Osteoblast (primary cell): ENCODE data around the gene SLIT3. TPM values are rescaled to one million over a fixed set of nuclear protein-coding genes. Genes with fewer than 3 reads are reported as not detected.
"Not testable (repeated sequence)": the region's sequence is repeated elsewhere in the genome, so short reads cannot be mapped to it uniquely, and the experiment has no call there.

Experiments
- DNase-seq: peaks from one replicate; pipeline ENCODE4 v3.0.0; 2011; ENCODE audit warnings: low spot score, mixed read lengths; ENCODE audit not compliant: insufficient read length; ENCODE audit errors: missing footprints
- H2AFZ ChIP-seq: 2 replicates; pipeline ENCODE4 v1.6.0; 2011; ENCODE audit warnings: mild to moderate bottlenecking, low read length
- H3K27ac ChIP-seq: 2 replicates; pipeline ENCODE4 v1.5.1; 2011; ENCODE audit warnings: mild to moderate bottlenecking, low read depth, low read length, moderate library complexity
- H3K27me3 ChIP-seq: 2 replicates; pipeline ENCODE4 v1.6.0; 2012; ENCODE audit warnings: mild to moderate bottlenecking, control low read depth, inconsistent platforms, low read length, moderate library complexity; ENCODE audit not compliant: insufficient read depth
- H3K36me3 ChIP-seq: 2 replicates; pipeline ENCODE4 v1.5.1; 2011; ENCODE audit warnings: mild to moderate bottlenecking, low read length, control low read depth, moderate library complexity; ENCODE audit not compliant: insufficient read depth
- H3K4me1 ChIP-seq: 2 replicates; pipeline ENCODE4 v1.5.1; 2011; ENCODE audit warnings: mild to moderate bottlenecking, low read length, control low read depth, moderate library complexity; ENCODE audit not compliant: insufficient read depth
- H3K4me2 ChIP-seq: 2 replicates; pipeline ENCODE4 v1.6.0; 2011; ENCODE audit warnings: mild to moderate bottlenecking, low read length; ENCODE audit not compliant: insufficient read depth
- H3K4me3 ChIP-seq: fragments of 200-600 bp; sonication (generic); 3 replicates; pipeline ENCODE4 v1.5.1; 2012; ENCODE audit warnings: mild to moderate bottlenecking, low read length, inconsistent platforms; ENCODE audit not compliant: insufficient read depth
- H3K79me2 ChIP-seq: 2 replicates; pipeline ENCODE4 v1.6.0; 2012; ENCODE audit warnings: mild to moderate bottlenecking, low read length, control low read depth, inconsistent platforms; ENCODE audit not compliant: insufficient read depth
- H3K9me3 ChIP-seq: 2 replicates; pipeline ENCODE4 v1.5.1; 2011; ENCODE audit warnings: low read depth, low read length, control low read depth
- H4K20me1 ChIP-seq: 2 replicates; pipeline ENCODE4 v1.6.0; 2012; ENCODE audit warnings: mild to moderate bottlenecking, low read length, control low read depth; ENCODE audit not compliant: insufficient read depth
- CTCF ChIP-seq: IDR thresholded peaks from 2 replicates; pipeline ENCODE4 v1.5.1; 2011; ENCODE audit warnings: mild to moderate bottlenecking, low read depth, low read length, moderate library complexity; ENCODE audit errors: extremely low read depth
- total RNA-seq: library from RNA; depleted of rRNA; stranded (reverse); fragments of >200 nt; gene quantifications from 2 replicates; pipeline ENCODE4 v1.2.3, GENCODE V29; 2012

SLIT3 gene
- total RNA-seq, 1 donor: 37.6 TPM

GRCh38 chr5:169216866-169217265 is 84.1 kb downstream of the SLIT3 start:
- Histone ChIP-seq H3K36me3 (no peaks in the 10 kb centered on the region), H3K4me2 (no peak overlapping the region), H3K4me1 (peaks cover 5% of the 10 kb centered on the region), H4K20me1 (peaks cover 3% of the 10 kb centered on the region), H3K9me3 (no peaks in the 10 kb centered on the region), H3K79me2 (no peaks in the 10 kb centered on the region), H2AFZ (no peak overlapping the region), H3K27me3 (peaks cover 3% of the 10 kb centered on the region), H3K4me3 (no peak overlapping the region), H3K27ac (no peak overlapping the region)
- DNase-seq: no peak
- TF ChIP-seq CTCF: no peak

GRCh38 chr5:169213479-169213878 is 87.5 kb downstream of the SLIT3 start:
- no peak overlapping the region for H3K27ac ChIP-seq

GRCh38 chr5:169211761-169212160 is 89.2 kb downstream of the SLIT3 start:
- H2AFZ ChIP-seq, H4K20me1 ChIP-seq, H3K36me3 ChIP-seq, H3K27ac ChIP-seq, H3K79me2 ChIP-seq, H3K27me3 ChIP-seq, H3K4me1 ChIP-seq, DNase-seq, H3K9me3 ChIP-seq, H3K4me2 ChIP-seq, H3K4me3 ChIP-seq: not testable (repeated sequence)

More at GRCh38 chr5:169213479-169213878, 87.5 kb downstream of the SLIT3 start:
- Histone ChIP-seq H3K9me3 (no peaks in the 10 kb centered on the region), H3K79me2 (no peaks in the 10 kb centered on the region), H3K36me3 (no peaks in the 10 kb centered on the region), H3K4me3 (no peak overlapping the region), H2AFZ (no peak overlapping the region), H3K4me1 (peaks cover 2% of the 10 kb centered on the region), H3K27me3 (no peaks in the 10 kb centered on the region), H4K20me1 (peaks cover 1% of the 10 kb centered on the region), H3K4me2 (no peak overlapping the region)
- DNase-seq: no peak
- no peak for TF ChIP-seq CTCF

GRCh38 chr5:169204788-169205400 is 96.0 kb downstream of the SLIT3 start:
- Histone ChIP-seq H3K79me2 (no peaks in the 10 kb centered on the region), H4K20me1 (no peaks in the 10 kb centered on the region), H3K4me1 (peaks cover 9% of the 10 kb centered on the region), H3K4me2 (no peak overlapping the region), H3K4me3 (no peak overlapping the region), H2AFZ (no peak overlapping the region), H3K9me3 (peaks cover 3% of the 10 kb centered on the region), H3K27me3 (no peaks in the 10 kb centered on the region), H3K36me3 (no peaks in the 10 kb centered on the region), H3K27ac (no peak overlapping the region)
- no peak for TF ChIP-seq CTCF
- DNase-seq: no peak
